Esophagus muscularis mucosa (tissue), 4 donors: ENCODE measurements around the gene AATF. TPM values are rescaled to one million over a fixed set of nuclear protein-coding genes. Genes with fewer than 3 reads are reported as not detected.

Experiments used
- DNase-seq: peaks from one replicate; pipeline ENCODE4 v3.0.0-alpha.2; 2017; ENCODE audit errors: extremely low spot score
- H3K27ac ChIP-seq, 4 donors: fragments of 200-600 bp; sonication (generic); replicated peaks in 1 of 4; 1 replicate in 3 of 4; 2 replicates in 1 of 4; pipeline ENCODE4 v1.5.1; 2016 to 2019; ENCODE audit warnings: mild to moderate bottlenecking in 1 of 4
- H3K27me3 ChIP-seq, 4 donors: fragments of 200-600 bp; sonication (generic); one replicate each; pipeline versions ENCODE4 v1.5.1 to v1.6.0; 2016 to 2019
- H3K36me3 ChIP-seq, 4 donors: fragments of 200-600 bp; sonication (generic); one replicate each; pipeline ENCODE4 v1.5.1; 2016 to 2019
- H3K4me1 ChIP-seq, 4 donors: fragments of 200-600 bp; sonication (generic); one replicate each; pipeline ENCODE4 v1.5.1; 2016 to 2019
- H3K4me3 ChIP-seq, 4 donors: fragments of 200-600 bp; sonication (generic); 1 replicate in 2 of 4; 2 replicates in 2 of 4; pipeline ENCODE4 v1.5.1; 2016 to 2019; ENCODE audit warnings: mild to moderate bottlenecking in 4 of 4, moderate library complexity in 1 of 4
- H3K9me3 ChIP-seq, 4 donors: fragments of 200-600 bp; sonication (generic); 1 replicate in 3 of 4; 2 replicates in 1 of 4; pipeline ENCODE4 v1.5.1; 2016 to 2019
- CTCF ChIP-seq, 3 experiments: fragments of 200-600 bp in 2 of 3; fragments of 450-650 bp in 1 of 3; sonication (generic) in 2 of 3; IDR thresholded peaks; one replicate each; pipeline ENCODE4 v1.5.1; 2017 to 2019; ENCODE audit warnings: antibody characterized with exemption in 3 of 3, mild to moderate bottlenecking in 2 of 3, moderate library complexity in 1 of 3
- EP300 ChIP-seq: sonication (generic); formaldehyde crosslinking; IDR thresholded peaks from one replicate; pipeline ENCODE4 v1.6.1; 2017; ENCODE audit warnings: antibody characterized with exemption
- POLR2A ChIP-seq: fragments of 450-650 bp; IDR thresholded peaks from one replicate; pipeline ENCODE4 v1.6.1; 2017; ENCODE audit warnings: antibody characterized with exemption, moderate library complexity, mild to moderate bottlenecking, low read depth
- POLR2AphosphoS5 ChIP-seq, 2 donors: sonication (generic); formaldehyde crosslinking; IDR thresholded peaks; one replicate each; pipeline ENCODE4 v1.6.1; 2017; ENCODE audit warnings: antibody characterized with exemption in 2 of 2
- WGBS: methylation state at CpG from one replicate; pipeline ENCODE4 v1.1.5; 2018; 5-methylcytosine and 5-hydroxymethylcytosine counted together
- intact Hi-C: fragments of 100-400 bp; cut with DNase I; formaldehyde crosslinking; loops from one replicate; pipeline ENCODE4 v1.15.1; 2023
- total RNA-seq, 4 donors: library from RNA; depleted of rRNA; stranded (reverse); fragments of >200 nt; gene quantifications; one replicate each; pipeline versions ENCODE4 v1.1.0 to v1.2.1, GENCODE V29; 2016

Gene AATF
- total RNA-seq, 4 donors from 2014 or later, result 37.8 to 55.7 (median 45.3) TPM

- no peak for DNase-seq
- 93% methylated on average over 3 of the region's 3 CpGs for WGBS
- peaks cover 0 to 9% (median 3%) of the 10 kb centered on the region in 4 donors for H3K4me1 ChIP-seq
Measured at GRCh38 chr17:37059493-37059892, 110.7 kb downstream of the AATF start.

GRCh38 chr17:37060094-37060493 is 111.3 kb downstream of the AATF start:
- no peak for DNase-seq
- 65% methylated on average over 6 of the region's 6 CpGs for WGBS
- H3K36me3 ChIP-seq, result peaks cover 11 to 23% (median 16%) of the 10 kb centered on the region in 4 donors
- intact Hi-C loops, result no loop called here
- no peak overlapping the region for H3K27ac ChIP-seq
- no peak overlapping the region for H3K4me3 ChIP-seq
- peaks cover 0 to 11% (median 0%) of the 10 kb centered on the region in 4 donors for H3K27me3 ChIP-seq
- no peaks in the 10 kb centered on the region for H3K9me3 ChIP-seq
- H3K4me1 ChIP-seq, result peaks cover 0 to 9% (median 3%) of the 10 kb centered on the region in 4 donors
- TF ChIP-seq CTCF (IDR thresholded peaks at IDR 0.05), result no peak

More at GRCh38 chr17:37059493-37059892, 110.7 kb downstream of the AATF start:
- Histone ChIP-seq H3K9me3 (no peaks in the 10 kb centered on the region), H3K4me3 (no peak overlapping the region), H3K27ac (no peak overlapping the region), H3K27me3 (peaks cover 0 to 5% (median 0%) of the 10 kb centered on the region in 4 donors), H3K36me3 (peaks cover 11 to 28% (median 16%) of the 10 kb centered on the region in 4 donors)
- TF ChIP-seq EP300, result no peak
- TF ChIP-seq POLR2A, result no peak
- TF ChIP-seq CTCF (IDR thresholded peaks at IDR 0.05), result no peak
- TF ChIP-seq POLR2AphosphoS5 (IDR thresholded peaks at IDR 0.05), result no peak
- intact Hi-C loops, result loop anchor here (10.0 kb wide), 1 partner anchor 55 kb away; no protein-coding TSS in a partner anchor

GRCh38 chr17:37060928-37061327 is 112.2 kb downstream of the AATF start:
- Histone ChIP-seq H3K27me3 (peaks cover 0 to 19% (median 0%) of the 10 kb centered on the region in 4 donors), H3K27ac (no peak overlapping the region), H3K36me3 (peaks cover 11 to 23% (median 16%) of the 10 kb centered on the region in 4 donors), H3K4me1 (peaks cover 0 to 9% (median 3%) of the 10 kb centered on the region in 4 donors), H3K9me3 (no peaks in the 10 kb centered on the region), H3K4me3 (no peak overlapping the region)
- TF ChIP-seq EP300, result no peak
- TF ChIP-seq POLR2AphosphoS5 (IDR thresholded peaks at IDR 0.05), result no peak
- TF ChIP-seq POLR2A, result no peak
- TF ChIP-seq CTCF (IDR thresholded peaks at IDR 0.05), result no peak
- 68% methylated on average over 7 of the region's 7 CpGs for WGBS
- intact Hi-C loops, result no loop called here
- no peak for DNase-seq

- peaks cover 0 to 30% (median 3%) of the 10 kb centered on the region in 4 donors for H3K27me3 ChIP-seq
- TF ChIP-seq CTCF (IDR thresholded peaks at IDR 0.05), result no peak
- TF ChIP-seq EP300, result no peak
- no peak for TF ChIP-seq POLR2AphosphoS5 (IDR thresholded peaks at IDR 0.05)
- TF ChIP-seq POLR2A, result no peak
- H3K9me3 ChIP-seq, result no peaks in the 10 kb centered on the region
- DNase-seq, result no peak
- intact Hi-C loops, result no loop called here
- H3K36me3 ChIP-seq, result peaks cover 1 to 14% (median 8%) of the 10 kb centered on the region in 4 donors
- H3K4me3 ChIP-seq, result no peak overlapping the region
- H3K4me1 ChIP-seq, result peaks cover 0 to 9% (median 3%) of the 10 kb centered on the region in 4 donors
- H3K27ac ChIP-seq, result no peak overlapping the region
- WGBS, result 79% methylated on average over 9 of the region's 9 CpGs
Measured at GRCh38 chr17:37062021-37062420, 113.3 kb downstream of the AATF start.

- H3K27me3 ChIP-seq, result peaks cover 0 to 52% (median 3%) of the 10 kb centered on the region in 4 donors
- H3K36me3 ChIP-seq, result no peaks in the 10 kb centered on the region
- peaks cover 0 to 9% (median 3%) of the 10 kb centered on the region in 4 donors for H3K4me1 ChIP-seq
- no peak overlapping the region for H3K4me3 ChIP-seq
- H3K27ac ChIP-seq, result no peak overlapping the region
- peaks cover 0 to 3% (median 0%) of the 10 kb centered on the region in 4 donors for H3K9me3 ChIP-seq
- DNase-seq, result no peak
- intact Hi-C loops, result no loop called here
- 64% methylated on average over 11 of the region's 11 CpGs for WGBS
- TF ChIP-seq EP300, result no peak
- TF ChIP-seq CTCF (IDR thresholded peaks at IDR 0.05), result no peak
- TF ChIP-seq POLR2A, result no peak
- no peak for TF ChIP-seq POLR2AphosphoS5 (IDR thresholded peaks at IDR 0.05)
Measured at GRCh38 chr17:37064206-37064605, 115.5 kb downstream of the AATF start.
